Suprapubic skin (tissue), 4 donors: Measurements from ENCODE around the gene RASL10A.

Experiments
- POLR2A ChIP-seq, 2 donors: fragments of 450-650 bp; IDR thresholded peaks; one replicate each; pipeline ENCODE4 v1.6.1; 2017; ENCODE audit warnings: antibody characterized with exemption in 2 of 2, mild to moderate bottlenecking in 2 of 2, moderate library complexity in 2 of 2
- POLR2AphosphoS5 ChIP-seq, 3 donors: sonication (generic); formaldehyde crosslinking; IDR thresholded peaks; one replicate each; pipeline ENCODE4 v1.6.1; 2017; ENCODE audit warnings: antibody characterized with exemption in 3 of 3
- TF ChIP-seq, protein P1 (sequence below), 2 donors: fragments of 200-600 bp in 1 of 2; fragments of 450-650 bp in 1 of 2; sonication (generic) in 1 of 2; IDR thresholded peaks; one replicate each; pipeline ENCODE4 v1.5.1; 2016 to 2019; ENCODE audit warnings: antibody characterized with exemption in 2 of 2, mild to moderate bottlenecking in 1 of 2, moderate library complexity in 1 of 2

DNA sequence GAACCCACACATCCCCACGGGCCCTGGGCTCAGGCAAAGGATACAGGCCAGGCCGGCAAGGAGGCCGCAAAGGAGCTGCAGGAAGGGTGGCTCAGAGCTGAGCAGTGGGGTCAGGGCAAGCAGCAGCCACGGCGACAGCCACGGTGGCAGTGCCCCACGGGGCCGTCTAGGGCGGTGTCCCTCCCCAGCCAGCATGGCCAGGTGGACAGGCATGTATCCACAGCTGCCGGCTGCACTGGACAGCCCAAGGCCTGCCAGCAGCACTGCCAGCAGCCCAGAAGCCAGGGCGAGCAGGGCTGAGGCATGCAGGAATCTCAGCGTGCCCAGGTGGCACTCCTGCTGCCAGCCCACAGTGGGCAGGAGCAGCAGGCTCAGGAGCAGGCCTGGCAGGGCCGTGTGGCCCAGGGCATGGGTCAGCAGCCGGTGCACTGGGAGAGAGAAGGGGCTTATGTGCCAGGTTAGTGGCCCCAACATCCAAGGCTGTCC, 51.7 kb downstream of the RASL10A start:
- TF ChIP-seq, protein P1, sequence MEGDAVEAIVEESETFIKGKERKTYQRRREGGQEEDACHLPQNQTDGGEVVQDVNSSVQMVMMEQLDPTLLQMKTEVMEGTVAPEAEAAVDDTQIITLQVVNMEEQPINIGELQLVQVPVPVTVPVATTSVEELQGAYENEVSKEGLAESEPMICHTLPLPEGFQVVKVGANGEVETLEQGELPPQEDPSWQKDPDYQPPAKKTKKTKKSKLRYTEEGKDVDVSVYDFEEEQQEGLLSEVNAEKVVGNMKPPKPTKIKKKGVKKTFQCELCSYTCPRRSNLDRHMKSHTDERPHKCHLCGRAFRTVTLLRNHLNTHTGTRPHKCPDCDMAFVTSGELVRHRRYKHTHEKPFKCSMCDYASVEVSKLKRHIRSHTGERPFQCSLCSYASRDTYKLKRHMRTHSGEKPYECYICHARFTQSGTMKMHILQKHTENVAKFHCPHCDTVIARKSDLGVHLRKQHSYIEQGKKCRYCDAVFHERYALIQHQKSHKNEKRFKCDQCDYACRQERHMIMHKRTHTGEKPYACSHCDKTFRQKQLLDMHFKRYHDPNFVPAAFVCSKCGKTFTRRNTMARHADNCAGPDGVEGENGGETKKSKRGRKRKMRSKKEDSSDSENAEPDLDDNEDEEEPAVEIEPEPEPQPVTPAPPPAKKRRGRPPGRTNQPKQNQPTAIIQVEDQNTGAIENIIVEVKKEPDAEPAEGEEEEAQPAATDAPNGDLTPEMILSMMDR (IDR thresholded peaks at IDR 0.05): no peak
- TF ChIP-seq POLR2A (IDR thresholded peaks at IDR 0.05): no peak
- TF ChIP-seq POLR2AphosphoS5 (IDR thresholded peaks at IDR 0.05): no peak
